ENCODE data around the gene TMEM52. TPM values are rescaled to one million over a fixed set of nuclear protein-coding genes. Genes with fewer than 3 reads are reported as not detected.

Gene TMEM52
- total RNA-seq, 1 donor from 2014 or later: 0.51 TPM

DNA sequence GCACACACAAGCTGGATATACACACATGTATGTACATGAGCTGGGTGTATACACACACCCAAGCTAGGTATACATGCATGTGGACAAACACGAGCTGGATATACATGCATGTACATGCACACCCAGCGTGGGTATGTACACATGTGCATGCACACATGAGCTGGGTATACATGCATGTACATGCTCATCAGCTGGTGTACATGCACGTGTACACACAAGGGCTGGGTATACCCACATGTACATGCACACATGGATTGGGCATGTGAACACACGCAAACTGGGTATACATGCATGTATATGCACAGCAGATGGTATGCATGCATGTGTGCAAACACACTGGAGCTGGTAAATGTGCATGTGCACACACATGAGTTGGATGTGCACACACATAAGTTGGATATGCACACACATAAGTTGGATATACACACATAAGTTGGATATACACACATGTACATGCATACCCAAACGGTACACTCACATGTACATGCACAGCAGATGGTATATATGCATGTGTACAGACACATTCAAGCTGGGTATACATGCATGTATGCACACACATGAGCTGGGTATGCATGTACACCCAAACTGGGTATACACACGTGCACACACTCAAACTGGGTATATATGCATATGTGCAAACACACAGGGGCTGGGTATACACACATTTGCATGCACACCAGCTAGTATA, 20.7 kb downstream of the TMEM52 start:
- no peaks in the 10 kb centered on the region for H3K9me3 Mint-ChIP-seq
- ChIA-PET CTCF (interaction anchor here (1.1 to 3.1 kb wide), 3 partner anchors 8 to 118 kb away, joined by 4 to 11 read pairs (median 7); no protein-coding TSS in a partner anchor), POLR2A (interaction anchor here (0.6 to 2.2 kb wide), 5 partner anchors 10 to 119 kb away, joined by 3 to 18 read pairs (median 4); no protein-coding TSS in a partner anchor)
- peaks cover 39% of the 10 kb centered on the region for H3K4me1 Mint-ChIP-seq
- H3K27ac Mint-ChIP-seq: no peak overlapping the region
- intact Hi-C loops (cut with micrococcal nuclease): loop anchor here (10.0 kb wide), 1 partner anchor 594 kb away; the partner anchor contains the start of genes ACAP3 and PUSL1
- no peak overlapping the region for H3K4me3 Mint-ChIP-seq
- TF ChIP-seq, protein P1, sequence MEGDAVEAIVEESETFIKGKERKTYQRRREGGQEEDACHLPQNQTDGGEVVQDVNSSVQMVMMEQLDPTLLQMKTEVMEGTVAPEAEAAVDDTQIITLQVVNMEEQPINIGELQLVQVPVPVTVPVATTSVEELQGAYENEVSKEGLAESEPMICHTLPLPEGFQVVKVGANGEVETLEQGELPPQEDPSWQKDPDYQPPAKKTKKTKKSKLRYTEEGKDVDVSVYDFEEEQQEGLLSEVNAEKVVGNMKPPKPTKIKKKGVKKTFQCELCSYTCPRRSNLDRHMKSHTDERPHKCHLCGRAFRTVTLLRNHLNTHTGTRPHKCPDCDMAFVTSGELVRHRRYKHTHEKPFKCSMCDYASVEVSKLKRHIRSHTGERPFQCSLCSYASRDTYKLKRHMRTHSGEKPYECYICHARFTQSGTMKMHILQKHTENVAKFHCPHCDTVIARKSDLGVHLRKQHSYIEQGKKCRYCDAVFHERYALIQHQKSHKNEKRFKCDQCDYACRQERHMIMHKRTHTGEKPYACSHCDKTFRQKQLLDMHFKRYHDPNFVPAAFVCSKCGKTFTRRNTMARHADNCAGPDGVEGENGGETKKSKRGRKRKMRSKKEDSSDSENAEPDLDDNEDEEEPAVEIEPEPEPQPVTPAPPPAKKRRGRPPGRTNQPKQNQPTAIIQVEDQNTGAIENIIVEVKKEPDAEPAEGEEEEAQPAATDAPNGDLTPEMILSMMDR (IDR thresholded peaks at IDR 0.05): no peak
- ATAC-seq (ENCODE audit: low read depth) (no peak), DNase-seq (no peak)
- no peaks in the 10 kb centered on the region for H3K27me3 Mint-ChIP-seq
- H3K36me3 Mint-ChIP-seq (ENCODE audit: low read depth): no peaks in the 10 kb centered on the region

DNA sequence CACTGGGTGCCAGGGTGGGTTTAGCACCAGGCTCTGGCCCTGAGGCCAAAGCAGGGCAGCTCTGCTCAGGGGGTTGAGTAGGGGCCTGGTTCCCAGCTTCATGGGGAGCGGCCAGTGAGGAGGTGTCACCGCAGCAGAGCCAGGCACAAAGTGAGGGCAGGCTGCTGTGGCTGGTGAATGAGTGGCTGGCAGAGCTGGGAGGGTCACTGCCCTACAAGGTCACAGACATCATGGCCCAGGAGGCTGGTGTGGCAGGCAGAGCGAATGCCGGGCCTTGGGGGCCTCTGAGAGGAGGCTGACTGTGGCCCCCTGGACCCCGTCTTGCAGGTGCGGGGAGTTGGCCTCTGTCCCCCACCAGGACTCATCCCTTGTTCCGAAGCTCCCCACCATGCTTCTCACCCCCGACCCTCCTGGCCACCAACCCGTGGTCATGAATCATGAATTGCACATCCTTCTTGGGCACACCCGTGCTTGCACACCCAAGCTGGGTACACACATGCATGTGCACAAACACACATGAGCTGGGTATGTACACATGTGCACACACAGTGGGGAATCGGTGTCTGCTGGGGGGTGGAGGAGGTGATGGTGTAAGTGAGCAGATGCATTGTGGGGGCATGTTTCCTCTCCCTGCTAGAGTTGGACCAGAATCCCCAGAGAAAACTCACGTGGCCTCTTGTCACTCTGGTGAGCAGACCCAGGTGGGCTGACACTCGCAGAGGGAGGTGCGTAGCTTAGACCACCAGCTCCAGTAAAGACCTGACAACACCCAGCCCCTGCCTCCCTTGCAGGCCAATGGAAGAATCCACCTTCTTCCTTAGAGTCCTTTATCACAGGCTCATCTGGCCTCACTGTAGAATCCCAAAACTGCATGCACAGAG, 23.4 kb downstream of the TMEM52 start:
- DNase-seq (no peak), ATAC-seq (ENCODE audit: low read depth) (peak; percentile 12)
- Mint-ChIP-seq H3K36me3 (ENCODE audit: low read depth) (peaks cover 3% of the 10 kb centered on the region), H3K4me3 (peak overlapping the region; percentile 8), H3K4me1 (peaks cover 48% of the 10 kb centered on the region), H3K27ac (no peak overlapping the region), H3K27me3 (no peaks in the 10 kb centered on the region), H3K9me3 (no peaks in the 10 kb centered on the region)
- ChIA-PET POLR2A (interaction anchor here (0.5 to 1.8 kb wide), 6 partner anchors 10 to 393 kb away, joined by 3 to 9 read pairs (median 4); no protein-coding TSS in a partner anchor), CTCF (interaction anchor here (2.9 kb wide), 1 partner anchor 10 kb away, joined by 13 read pairs; no protein-coding TSS in a partner anchor)
- TF ChIP-seq, protein P1 (IDR thresholded peaks at IDR 0.05): no peak
- intact Hi-C loops (cut with micrococcal nuclease): loop anchor here (10.0 kb wide), 1 partner anchor 591 kb away; the partner anchor contains the start of genes ACAP3 and PUSL1

DNA sequence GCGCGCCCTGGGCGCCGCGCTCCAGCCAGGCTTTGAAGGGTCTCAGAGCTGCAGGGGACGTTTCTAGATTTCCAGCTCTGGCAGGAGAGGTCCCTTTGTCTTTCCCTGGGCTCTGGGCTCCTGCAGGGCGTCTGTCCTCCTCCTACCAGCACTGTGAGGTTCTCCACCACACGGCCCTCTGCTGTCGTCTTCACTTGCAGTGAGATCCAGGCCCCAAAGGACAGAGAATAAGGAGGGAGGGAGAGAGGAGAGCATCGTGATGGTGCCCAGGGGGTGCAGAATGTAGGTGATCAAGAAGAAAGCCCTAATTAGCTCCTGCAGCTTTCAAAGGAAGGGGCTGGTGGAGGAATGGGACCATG, 24.0 kb downstream of the TMEM52 start:
- POLR2A ChIA-PET: interaction anchor here (0.7 to 1.8 kb wide), 3 partner anchors 115 to 304 kb away, joined by 3 to 4 read pairs (median 3); no protein-coding TSS in a partner anchor
- H3K4me1 Mint-ChIP-seq: peaks cover 48% of the 10 kb centered on the region
- CTCF ChIA-PET: interaction anchor here (2.9 kb wide), 1 partner anchor 11 kb away, joined by 13 read pairs; no protein-coding TSS in a partner anchor
- peaks cover 3% of the 10 kb centered on the region for H3K36me3 Mint-ChIP-seq (ENCODE audit: low read depth)
- intact Hi-C loops (cut with micrococcal nuclease): loop anchor here (10.0 kb wide), 1 partner anchor 590 kb away; the partner anchor contains the start of genes ACAP3 and PUSL1
- TF ChIP-seq, protein P1 (IDR thresholded peaks at IDR 0.05): no peak
- H3K27me3 Mint-ChIP-seq: no peaks in the 10 kb centered on the region
- ATAC-seq (ENCODE audit: low read depth) (no peak), DNase-seq (no peak)
- no peak overlapping the region for H3K27ac Mint-ChIP-seq
- H3K4me3 Mint-ChIP-seq: no peak overlapping the region
- no peaks in the 10 kb centered on the region for H3K9me3 Mint-ChIP-seq

DNA sequence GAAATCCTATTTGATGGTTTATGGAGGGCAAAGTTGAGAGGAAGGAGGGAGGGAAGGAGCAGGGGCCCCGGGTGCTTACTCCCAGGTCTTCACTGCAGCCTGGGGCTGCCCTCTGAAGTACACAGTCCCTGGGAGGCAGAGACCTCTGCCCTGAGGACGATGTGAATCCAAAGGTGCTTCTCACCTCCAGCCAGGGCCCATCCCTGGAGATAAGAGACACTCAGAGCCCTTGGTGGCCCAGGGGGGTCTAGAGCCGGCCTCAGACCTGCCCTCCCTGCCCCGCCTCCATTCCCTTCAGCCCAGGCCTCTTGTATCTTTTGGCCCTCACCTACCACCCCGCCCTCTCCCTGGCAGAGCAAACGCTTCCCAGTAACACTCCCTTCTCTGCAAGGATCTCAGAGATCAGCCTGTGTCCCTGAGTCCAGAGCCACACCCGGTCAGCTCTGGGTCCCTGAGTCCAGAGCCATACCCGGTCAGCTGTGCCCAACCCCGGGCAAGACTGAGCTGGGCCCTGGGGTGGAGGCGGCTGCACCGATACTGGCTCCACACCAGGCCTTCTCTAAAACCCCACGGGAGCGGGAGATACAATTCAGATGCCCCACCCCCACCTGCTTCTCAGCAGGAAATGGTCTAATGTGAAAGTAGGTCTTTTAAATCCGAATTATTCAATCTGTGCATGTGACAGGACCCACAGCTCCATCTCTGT, 24.6 kb downstream of the TMEM52 start:
- Mint-ChIP-seq H3K9me3 (no peaks in the 10 kb centered on the region), H3K27me3 (no peaks in the 10 kb centered on the region), H3K4me1 (peaks cover 44% of the 10 kb centered on the region), H3K27ac (no peak overlapping the region), H3K36me3 (ENCODE audit: low read depth) (peaks cover 3% of the 10 kb centered on the region), H3K4me3 (no peak overlapping the region)
- no peak for DNase-seq
- TF ChIP-seq, protein P1 (IDR thresholded peaks at IDR 0.05): no peak
- CTCF ChIA-PET: interaction anchor here (2.9 kb wide), 1 partner anchor 11 kb away, joined by 13 read pairs; no protein-coding TSS in a partner anchor
- POLR2A ChIA-PET: interaction anchor here (0.7 to 1.8 kb wide), 3 partner anchors 114 to 303 kb away, joined by 3 to 4 read pairs (median 3); no protein-coding TSS in a partner anchor
- intact Hi-C loops (cut with micrococcal nuclease): loop anchor here (10.0 kb wide), 1 partner anchor 590 kb away; the partner anchor contains the start of genes ACAP3 and PUSL1
- ATAC-seq (ENCODE audit: low read depth): no peak

Data from activated B cell treated with CpG ODN at 0.5 μM for 24 hours (primary cell).